WTC11 (cell line): ENCODE data around the gene TJAP1. TPM values are rescaled to one million over a fixed set of nuclear protein-coding genes. Genes with fewer than 3 reads are reported as not detected.
A peak's percentile ranks its signal among the peaks of the same experiment; 100 is the strongest.

Experiments used
- ATAC-seq: fragments of 200-7000 bp; cut with Tn5 transposase; 2 replicates; pipeline ENCODE4 v1.10.0; 2021; ENCODE audit warnings: mild to moderate bottlenecking, moderate library complexity
- CTCF ChIA-PET: fragments of 300-600 bp; sonication (Branson Sonifier 250); formaldehyde crosslinking; loops from one replicate; lab custom pipeline; 2021; ENCODE audit warnings: antibody characterized with exemption; lab: Charles Lee
- POLR2A ChIA-PET: fragments of 350-600 bp; sonication (Branson Sonifier 250); formaldehyde crosslinking; loops from one replicate; lab custom pipeline; 2021; ENCODE audit warnings: antibody characterized with exemption; lab: Charles Lee
- DNase-seq: peaks from one replicate; pipeline ENCODE4 v3.0.0; 2021; ENCODE audit warnings: low spot score
- H3K27ac Mint-ChIP-seq: 2 replicates; pipeline ENCODE4 v1.8.0; 2021; ENCODE audit warnings: mixed read lengths
- H3K27me3 Mint-ChIP-seq: 2 replicates; pipeline ENCODE4 v1.8.0; 2021; ENCODE audit warnings: low read depth, mild to moderate bottlenecking, moderate library complexity, mixed read lengths
- H3K36me3 Mint-ChIP-seq: 2 replicates; pipeline ENCODE4 v1.8.0; 2021; ENCODE audit warnings: mixed read lengths
- H3K4me1 Mint-ChIP-seq: 2 replicates; pipeline ENCODE4 v1.8.0; 2022; ENCODE audit warnings: mixed read lengths
- H3K4me3 Mint-ChIP-seq: 2 replicates; pipeline ENCODE4 v1.8.0; 2021; ENCODE audit warnings: mild to moderate bottlenecking, moderate library complexity, mixed read lengths
- H3K9me3 Mint-ChIP-seq: 2 replicates; pipeline ENCODE4 v1.8.0; 2021; ENCODE audit warnings: mixed read lengths
- ATF2 ChIP-seq: sonication (generic); formaldehyde crosslinking; IDR thresholded peaks from 2 replicates; pipeline ENCODE4 v1.8.1; 2022; ENCODE audit warnings: low read depth, missing genetic modification reagents, borderline replicate concordance
- ETV6 ChIP-seq: sonication (generic); formaldehyde crosslinking; IDR thresholded peaks from 2 replicates; pipeline ENCODE4 v1.8.1; 2022; ENCODE audit warnings: mild to moderate bottlenecking, missing genetic modification reagents
- GABPB1 ChIP-seq: sonication (generic); formaldehyde crosslinking; IDR thresholded peaks from 2 replicates; pipeline ENCODE4 v1.8.1; 2023; ENCODE audit warnings: mild to moderate bottlenecking, missing genetic modification reagents
- HMGXB4 ChIP-seq: sonication (generic); formaldehyde crosslinking; IDR thresholded peaks from 2 replicates; pipeline ENCODE4 v1.8.1; 2023; ENCODE audit warnings: mild to moderate bottlenecking, moderate library complexity, missing genetic modification reagents
- PREB ChIP-seq: sonication (generic); formaldehyde crosslinking; IDR thresholded peaks from 2 replicates; pipeline ENCODE4 v1.8.1; 2022; ENCODE audit warnings: mild to moderate bottlenecking, missing genetic modification reagents, moderate library complexity, borderline replicate concordance
- PRRX2 ChIP-seq: fragments of 250-450 bp; sonication (Bioruptor Pico); IDR thresholded peaks from 2 replicates; pipeline ENCODE4 v1.8.0; 2021; ENCODE audit warnings: mild to moderate bottlenecking
- RORB ChIP-seq: fragments of 250-450 bp; sonication (Bioruptor Pico); IDR thresholded peaks from 2 replicates; pipeline ENCODE4 v1.9.0; 2021; ENCODE audit warnings: mild to moderate bottlenecking
- STAT6 ChIP-seq: sonication (generic); formaldehyde crosslinking; conservative IDR thresholded peaks from 2 replicates; pipeline ENCODE4 v1.8.1; 2023; ENCODE audit warnings: mild to moderate bottlenecking, low read depth, missing genetic modification reagents, moderate library complexity
- ZSCAN18 ChIP-seq: fragments of 250-450 bp; sonication (Bioruptor Pico); IDR thresholded peaks from 2 replicates; pipeline ENCODE4 v2.1.2; 2022; ENCODE audit warnings: mild to moderate bottlenecking, moderate library complexity
- total RNA-seq: library from RNA; stranded (reverse); gene quantifications from 3 replicates; pipeline ENCODE4 v1.2.3, GENCODE V29; 2021

TJAP1 gene
- total RNA-seq, 1 experiment from 2014 or later: 40.4 TPM

GRCh38 chr6:43435682-43436437, 41.5 kb upstream of the TJAP1 start (continued):
- no peak for TF ChIP-seq STAT6 (CRISPR knock-in tag)
- TF ChIP-seq, all 79 proteins: peak for 0

- H3K27me3 Mint-ChIP-seq: no peaks in the 10 kb centered on the region
- POLR2A ChIA-PET: interaction anchor here (1.6 kb wide), 1 partner anchor 68 kb away, joined by 4 read pairs; the partner anchor contains the start of gene ZNF318
- H3K4me3 Mint-ChIP-seq: no peak overlapping the region
- H3K4me1 Mint-ChIP-seq: no peaks in the 10 kb centered on the region
- TF ChIP-seq ZSCAN18 (no peak), PRRX2 (CRISPR knock-in tag) (no peak), ETV6 (CRISPR knock-in tag) (no peak), RORB (CRISPR knock-in tag) (no peak), GABPB1 (CRISPR knock-in tag) (peak; percentile 41; the same call in 1 of the 2 replicates), ATF2 (CRISPR knock-in tag) (no peak)
- H3K27ac Mint-ChIP-seq: no peak overlapping the region
- DNase-seq (no peak), ATAC-seq (no peak)
- H3K36me3 Mint-ChIP-seq: peaks cover 2% of the 10 kb centered on the region; the same call in 1 of the 2 replicates
- no peaks in the 10 kb centered on the region for H3K9me3 Mint-ChIP-seq
- CTCF ChIA-PET: interaction anchor here (1.1 kb wide), 1 partner anchor 60 kb away, joined by 3 read pairs; no protein-coding TSS in a partner anchor
Measured at GRCh38 chr6:43436577-43437282, 40.6 kb upstream of the TJAP1 start.

- Mint-ChIP-seq H3K9me3 (no peaks in the 10 kb centered on the region), H3K36me3 (peaks cover 2% of the 10 kb centered on the region; the same call in 1 of the 2 replicates), H3K4me1 (no peaks in the 10 kb centered on the region), H3K27me3 (no peaks in the 10 kb centered on the region), H3K27ac (no peak overlapping the region), H3K4me3 (no peak overlapping the region)
- CTCF ChIA-PET: interaction anchor here (0.6 kb wide), 3 partner anchors 20 to 526 kb away, joined by 3 read pairs; no protein-coding TSS in a partner anchor
- ATAC-seq: no peak
- no peak for TF ChIP-seq PREB (CRISPR knock-in tag)
- no peak for TF ChIP-seq HMGXB4 (CRISPR knock-in tag)
- TF ChIP-seq, all 79 proteins: peak for 0
- POLR2A ChIA-PET: interaction anchor here (1.6 kb wide), 1 partner anchor 69 kb away, joined by 4 read pairs; the partner anchor contains the start of gene ZNF318
- DNase-seq: no peak
Measured at GRCh38 chr6:43437700-43438099, 39.7 kb upstream of the TJAP1 start.
